GM19324 (cell line): ENCODE measurements around the gene PUM1.
"Not testable (repeated sequence)": the region's sequence is repeated elsewhere in the genome, so short reads cannot be mapped to it uniquely, and the experiment has no call there.

Source experiments
- ATAC-seq: cut with Tn5 transposase; IDR thresholded peaks from one replicate; pipeline ENCODE4 v1.9.1; 2021; ENCODE audit warnings: mild to moderate bottlenecking, moderate library complexity; ENCODE audit not compliant: unreplicated experiment, low FRiP score

PUM1 gene

DNA sequence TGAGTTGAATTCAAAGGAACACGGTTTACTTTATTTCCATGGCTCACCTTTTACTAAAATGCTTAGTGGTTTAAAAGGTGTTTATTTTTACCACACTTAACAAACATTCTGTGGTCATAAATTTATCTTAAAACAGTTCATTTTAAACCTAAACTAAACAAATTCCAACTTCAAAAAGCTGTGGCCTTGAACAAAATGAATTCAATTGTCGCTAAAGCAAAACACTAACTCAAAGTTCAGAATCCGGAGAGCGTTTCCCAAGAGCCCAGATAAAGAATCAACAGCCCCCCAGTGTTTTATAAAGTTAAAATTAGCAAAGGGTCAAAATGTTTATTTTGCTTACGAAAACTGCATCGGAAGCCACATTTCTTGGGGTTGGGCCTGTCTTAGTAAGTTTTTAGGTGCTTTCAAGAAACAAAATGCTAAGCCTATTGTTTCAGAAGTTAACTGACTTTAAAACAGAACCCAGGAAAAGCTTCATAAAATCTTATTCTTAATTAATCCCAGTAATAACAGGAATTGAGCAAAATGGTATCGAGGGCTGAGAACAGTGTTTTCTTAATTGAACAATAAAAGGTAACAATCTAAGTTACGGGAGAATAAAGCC is 1.3 kb downstream of the PUM1 start:
- no peak for ATAC-seq

DNA sequence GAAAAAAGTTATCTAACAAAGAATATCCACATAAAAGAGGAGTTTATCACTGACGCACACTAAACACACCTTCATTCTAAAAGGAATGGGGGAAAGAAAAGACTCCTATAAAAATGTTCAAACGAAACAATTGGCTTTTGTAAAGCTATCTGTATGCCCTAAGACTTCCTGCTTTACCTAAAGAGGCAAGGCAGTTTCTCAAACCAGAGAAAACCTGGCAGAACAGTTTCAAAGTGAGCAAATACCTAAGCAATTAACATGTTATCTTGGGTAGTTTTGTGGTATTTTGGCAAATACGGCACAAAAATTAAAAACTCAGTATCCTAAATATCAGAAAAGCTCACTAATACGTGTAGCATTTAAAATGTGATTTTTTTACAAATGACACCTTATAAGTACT is 1.9 kb downstream of the PUM1 start:
- ATAC-seq: no peak

DNA sequence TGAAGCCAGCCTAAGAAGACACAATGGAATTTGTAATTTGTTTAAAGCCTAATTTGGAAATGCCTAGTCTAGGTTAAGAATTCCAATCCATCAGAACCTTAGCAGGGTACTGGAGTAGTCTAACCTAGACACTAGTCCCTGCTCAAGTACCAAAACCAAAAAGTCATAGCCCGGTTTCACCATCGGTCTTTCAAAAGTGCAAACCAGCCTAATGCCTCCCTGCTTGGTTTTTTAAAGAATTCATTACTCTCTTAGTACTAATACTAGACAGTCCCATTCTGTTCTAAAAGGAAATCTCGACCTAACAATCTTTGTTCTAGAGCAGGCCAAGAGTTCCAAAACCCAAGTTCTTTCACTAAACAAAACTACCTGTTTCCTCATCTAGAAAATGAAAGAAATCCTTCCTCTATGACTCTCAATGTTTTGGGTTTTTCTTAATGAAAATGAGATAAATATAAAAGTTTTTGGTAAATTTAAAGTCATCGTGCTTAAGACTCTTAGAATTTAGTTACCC is 2.6 kb downstream of the PUM1 start:
- no peak for ATAC-seq

DNA sequence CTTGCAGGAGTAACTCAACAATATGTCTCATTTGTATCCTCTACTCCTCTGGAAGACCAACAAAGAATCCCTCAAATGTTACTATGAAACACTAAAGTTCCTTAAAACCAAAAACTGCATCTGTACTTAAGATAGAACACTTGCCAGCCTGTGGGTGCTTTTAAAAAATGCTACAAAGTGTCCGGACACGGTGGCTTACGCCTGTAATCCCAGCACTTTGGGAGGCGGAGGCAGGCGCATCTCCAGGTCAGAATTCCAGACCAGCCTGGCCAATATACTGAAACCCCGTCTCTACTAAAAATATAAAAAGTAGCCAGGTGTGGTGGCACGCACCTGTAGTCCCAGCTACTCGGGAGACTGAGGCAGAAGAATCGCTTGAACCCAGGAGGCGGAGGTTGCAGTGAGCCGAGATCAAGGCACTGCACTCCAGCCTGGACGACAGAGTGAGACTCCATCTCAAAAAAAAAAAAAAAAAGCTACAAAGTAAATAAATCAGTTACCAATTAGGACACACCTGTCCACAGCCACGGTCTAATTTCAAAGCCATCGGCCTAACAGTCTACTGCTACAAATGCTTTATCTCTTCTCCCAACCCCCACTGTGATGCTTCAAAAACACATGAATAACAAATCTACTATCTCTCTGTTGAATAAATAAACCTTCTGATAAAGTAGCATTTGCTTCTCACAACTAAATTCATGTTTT is 3.2 kb downstream of the PUM1 start:
- ATAC-seq: not testable (repeated sequence)

DNA sequence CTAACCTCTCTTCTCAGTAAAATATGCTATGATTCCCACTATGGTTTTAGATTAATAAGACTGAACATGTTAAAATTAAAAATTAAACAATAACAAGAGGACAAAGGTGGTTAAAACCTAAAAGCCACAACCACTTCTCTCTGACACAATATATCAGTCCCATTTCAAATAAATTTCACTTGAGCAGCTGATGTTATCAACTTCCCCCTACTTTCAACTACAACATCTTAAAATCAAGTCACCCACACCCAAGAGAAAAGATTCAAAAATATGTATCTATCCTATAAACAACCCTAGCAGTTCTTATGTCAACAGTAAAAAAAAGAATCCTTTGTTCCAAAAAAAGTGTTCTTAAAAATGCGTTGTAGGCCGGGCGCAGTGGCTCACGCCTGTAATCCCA is 7.5 kb downstream of the PUM1 start:
- ATAC-seq: no peak

DNA sequence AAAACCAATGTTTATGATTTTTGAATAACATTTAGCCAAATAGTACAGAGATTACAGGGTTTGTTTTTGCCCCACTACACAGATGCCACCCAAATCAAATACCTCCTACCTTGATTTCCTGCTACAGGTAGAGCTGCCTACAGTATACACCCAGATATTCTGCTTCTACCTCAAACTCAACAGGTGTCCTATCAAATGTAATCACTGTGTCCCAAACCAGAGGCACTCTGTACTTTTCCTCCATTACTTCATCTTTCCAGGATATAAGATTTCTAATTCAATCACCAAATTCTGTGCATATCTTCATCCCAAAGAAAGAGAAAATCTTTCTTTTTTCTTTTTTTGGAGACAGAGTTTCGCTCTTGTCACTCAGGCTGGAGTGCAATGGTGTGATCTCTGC is 9.6 kb downstream of the PUM1 start:
- no peak for ATAC-seq

DNA sequence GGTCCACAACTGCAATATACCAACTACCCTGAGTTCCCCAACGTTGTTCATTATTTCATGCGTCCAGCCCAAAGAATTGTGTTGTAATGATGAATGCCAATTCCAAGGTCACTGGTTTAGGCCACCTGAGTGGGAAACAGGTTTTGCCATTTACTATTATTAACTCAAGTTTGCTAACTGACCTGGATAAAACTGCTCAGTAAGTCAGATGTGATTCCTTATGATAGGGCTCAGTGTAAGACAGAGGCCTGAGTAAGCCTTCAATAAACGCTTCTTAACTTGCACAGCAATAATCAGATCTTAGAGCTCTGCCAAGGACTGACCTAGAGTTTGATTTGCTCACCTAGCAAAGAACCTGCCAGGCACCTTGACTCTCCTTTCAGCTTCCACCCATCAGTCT is 10.0 kb downstream of the PUM1 start:
- ATAC-seq: no peak

DNA sequence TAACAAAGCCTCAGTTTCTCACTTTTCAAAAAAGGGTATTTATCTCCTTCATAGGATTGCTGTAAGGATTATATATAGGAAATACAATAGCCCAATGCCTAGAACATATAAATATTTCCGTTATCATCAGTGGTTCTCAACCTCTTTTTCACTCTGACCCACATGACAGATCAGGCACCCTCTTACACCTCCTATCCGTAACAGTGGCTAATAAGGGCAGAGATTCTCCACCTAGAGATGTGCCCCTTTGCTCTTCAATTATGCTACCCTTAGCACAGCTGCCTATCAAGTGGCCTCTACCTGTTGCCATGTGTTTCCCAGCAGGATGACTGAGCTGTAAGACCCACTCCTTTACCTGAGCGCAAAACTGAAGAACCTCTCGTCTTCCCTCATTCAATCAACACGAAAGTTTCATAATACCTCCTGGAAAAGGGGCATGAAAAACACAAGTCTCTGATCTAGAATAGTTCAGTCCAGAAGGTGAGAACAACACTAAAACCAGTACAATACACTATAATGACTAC is 10.5 kb downstream of the PUM1 start:
- ATAC-seq: no peak

DNA sequence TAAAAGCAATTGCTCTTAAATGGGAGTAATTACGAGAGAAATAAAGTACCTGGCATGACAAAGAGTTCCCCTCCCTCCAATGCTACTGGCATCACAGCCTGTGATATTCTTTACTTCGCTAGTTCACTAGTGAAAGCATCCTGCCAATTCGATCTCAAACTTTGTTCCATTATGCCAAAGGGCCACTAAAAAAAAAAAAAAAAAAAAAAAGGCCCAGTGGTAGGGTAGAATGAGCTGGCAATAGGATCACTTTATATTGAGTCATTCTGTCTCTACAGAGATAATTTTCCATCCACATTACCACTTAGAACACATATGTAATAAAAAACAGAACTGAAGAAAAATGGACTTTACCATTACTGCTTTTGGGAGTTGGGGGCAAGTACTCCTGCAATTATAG is 11.2 kb downstream of the PUM1 start:
- ATAC-seq: no peak

DNA sequence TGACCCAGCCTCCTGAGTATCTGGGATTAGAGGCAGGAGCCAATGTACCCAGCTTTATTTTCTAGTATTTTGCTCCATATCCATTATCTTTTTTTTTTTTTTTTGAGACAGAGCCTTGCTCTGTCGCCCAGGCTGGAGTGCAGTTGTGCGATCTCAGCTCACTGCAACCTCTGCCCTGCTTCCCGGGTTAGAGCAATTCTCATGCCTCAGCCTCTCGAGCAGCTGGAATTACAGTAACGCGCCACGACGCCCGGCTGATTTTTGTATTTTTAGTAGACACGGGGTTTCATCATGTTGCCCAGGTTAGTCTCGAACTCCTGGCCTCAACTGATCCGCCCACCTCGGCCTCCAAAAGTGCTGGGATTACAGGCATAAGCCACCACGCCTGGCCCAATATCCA is 12.9 kb downstream of the PUM1 start:
- not testable (repeated sequence) for ATAC-seq

DNA sequence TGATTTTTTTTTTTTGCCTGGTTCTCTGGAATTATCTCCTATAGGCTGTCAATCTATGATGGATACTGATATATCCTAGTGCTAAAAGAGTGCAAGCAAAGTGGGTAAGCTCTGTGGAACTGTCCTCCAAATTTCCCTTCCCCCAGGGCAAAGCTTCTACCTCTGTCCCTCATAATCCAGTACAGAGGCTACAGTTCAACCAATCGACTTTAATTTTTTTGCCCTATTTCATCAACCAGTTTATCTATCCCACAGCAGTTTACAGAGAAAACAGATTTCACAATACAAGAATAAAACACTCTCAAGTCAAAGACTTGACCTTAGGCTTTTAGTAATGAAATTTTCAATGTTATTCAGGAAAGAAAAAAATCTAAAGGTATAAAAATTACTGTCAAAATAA is 13.9 kb downstream of the PUM1 start:
- no peak for ATAC-seq

DNA sequence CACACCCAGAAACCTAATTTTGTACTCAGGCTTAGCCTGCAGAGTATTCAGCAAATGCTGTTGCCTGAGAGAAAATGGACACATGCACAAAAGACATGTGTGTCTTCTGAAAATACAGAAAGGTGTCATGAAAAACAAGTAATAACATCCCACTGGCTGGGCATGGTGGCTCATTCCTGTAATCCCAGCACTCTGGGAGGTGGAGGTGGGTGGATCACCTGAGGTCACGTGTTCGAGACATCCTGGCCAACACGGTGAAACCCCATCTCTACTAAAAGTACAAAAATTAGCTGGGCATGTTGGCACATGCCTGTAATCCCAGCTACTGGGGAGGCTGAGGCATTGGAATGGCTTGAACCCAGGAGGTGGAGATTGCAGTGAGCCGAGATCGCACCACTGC is 18.0 kb downstream of the PUM1 start:
- not testable (repeated sequence) for ATAC-seq

DNA sequence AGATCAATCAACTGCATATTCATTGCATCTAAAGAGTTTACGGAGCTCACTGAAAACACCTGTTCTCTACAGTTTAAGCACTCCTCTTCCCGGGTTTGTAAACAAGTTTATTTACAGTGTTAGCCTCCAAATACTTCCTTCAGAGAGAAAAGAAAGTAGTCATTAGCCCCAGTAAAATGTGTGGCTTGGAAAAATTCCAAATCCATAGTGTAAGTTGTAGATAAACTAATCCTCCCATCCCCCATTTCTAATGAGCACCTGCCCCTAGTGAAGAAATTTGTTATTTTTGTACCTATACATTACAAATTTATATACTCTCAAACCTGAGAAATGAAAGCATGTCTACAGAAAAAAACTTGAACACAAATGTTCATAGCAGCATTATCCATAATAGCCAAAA is 21.9 kb downstream of the PUM1 start:
- no peak for ATAC-seq

DNA sequence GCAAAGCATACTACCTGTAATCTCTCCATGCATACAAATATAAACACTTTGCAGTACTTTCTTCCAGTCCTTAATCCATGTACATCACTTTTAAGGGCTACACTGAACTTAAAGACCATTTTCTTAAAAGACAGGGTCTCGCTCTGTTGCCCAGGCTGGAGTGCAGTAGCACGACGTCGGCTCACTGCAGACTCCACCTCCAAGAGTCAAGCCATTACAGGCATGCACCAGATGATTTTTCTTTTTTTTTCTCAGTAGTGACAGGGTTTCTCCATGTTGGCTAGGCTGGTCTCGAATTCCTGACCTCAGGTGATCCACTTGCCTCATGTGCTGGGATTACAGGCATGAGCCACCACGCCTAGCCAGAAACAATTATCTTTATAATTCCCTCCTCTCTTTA is 22.9 kb downstream of the PUM1 start:
- no peak for ATAC-seq

DNA sequence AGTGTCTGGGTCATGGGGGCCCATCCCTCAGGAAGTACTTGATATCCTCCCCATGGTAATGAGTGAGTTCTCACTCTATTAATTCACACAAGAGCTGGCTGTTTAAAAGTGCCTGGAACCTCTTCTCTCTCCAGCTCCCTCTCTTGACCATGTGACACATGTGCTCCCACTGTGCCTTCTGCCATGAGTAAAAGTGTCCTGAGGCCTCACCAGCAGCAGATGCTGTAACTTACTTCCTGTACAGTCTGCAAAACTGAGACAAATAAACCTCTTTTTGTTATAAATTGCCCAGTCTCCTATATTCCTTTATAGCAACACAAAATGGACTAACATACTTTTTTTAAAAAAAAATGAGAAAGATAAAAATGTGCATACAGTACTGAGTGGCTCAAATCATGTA is 24.0 kb downstream of the PUM1 start:
- ATAC-seq: no peak

DNA sequence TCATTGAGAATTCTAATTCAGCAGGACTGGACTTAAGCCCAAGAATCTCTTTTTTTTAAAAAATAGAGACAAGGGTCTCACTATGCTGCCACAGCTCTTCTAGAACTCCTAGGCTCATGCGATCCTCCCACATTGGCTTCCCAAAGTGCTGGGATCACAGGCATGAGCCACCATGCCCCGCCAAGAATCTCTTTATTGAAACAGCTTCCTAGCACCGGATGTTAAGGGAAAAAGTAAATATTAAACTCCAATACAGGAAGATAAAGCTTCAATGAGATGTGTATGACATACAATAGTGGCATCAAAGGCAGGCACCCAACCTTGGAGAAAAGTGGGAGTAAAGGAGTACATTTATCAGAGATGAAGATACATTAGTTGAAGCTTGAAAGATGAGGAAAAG is 25.5 kb downstream of the PUM1 start:
- no peak for ATAC-seq

DNA sequence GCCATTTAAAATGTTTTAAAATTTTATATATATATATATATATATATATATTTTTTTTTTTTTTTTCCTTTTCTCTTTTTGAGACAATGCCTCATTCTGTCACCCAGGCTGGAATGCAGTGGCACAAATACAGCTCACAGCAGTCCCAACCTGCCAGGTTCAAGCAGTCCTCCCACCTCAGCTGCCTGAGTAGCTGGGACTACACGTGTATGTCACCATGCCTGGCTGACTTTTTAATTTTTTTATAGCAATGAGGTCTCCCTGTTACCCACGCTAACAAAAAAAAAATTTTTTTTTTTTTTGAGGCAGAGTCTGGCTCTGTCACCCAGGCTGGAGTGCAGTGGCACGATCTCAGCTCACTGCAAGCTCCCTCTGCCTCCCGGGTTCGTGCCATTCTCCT is 26.6 kb downstream of the PUM1 start:
- ATAC-seq: not testable (repeated sequence)

DNA sequence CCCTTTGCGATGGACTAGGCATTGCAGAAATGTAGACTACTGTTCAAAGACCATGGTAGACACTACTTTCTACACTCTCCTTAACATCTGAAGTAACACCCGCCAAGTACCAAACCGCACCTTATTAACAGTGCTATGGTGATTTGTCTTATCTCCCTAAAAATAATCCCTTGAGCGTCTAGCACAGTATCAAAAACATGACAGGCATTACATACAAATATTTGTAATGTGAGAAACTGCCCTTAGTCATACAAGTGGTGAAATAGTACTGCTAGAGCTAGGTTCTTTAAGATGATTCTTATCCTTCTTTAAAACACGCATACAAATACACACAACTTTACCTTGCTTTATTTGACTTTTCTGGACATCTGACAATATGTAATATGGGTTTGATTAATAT is 27.2 kb downstream of the PUM1 start:
- no peak for ATAC-seq

DNA sequence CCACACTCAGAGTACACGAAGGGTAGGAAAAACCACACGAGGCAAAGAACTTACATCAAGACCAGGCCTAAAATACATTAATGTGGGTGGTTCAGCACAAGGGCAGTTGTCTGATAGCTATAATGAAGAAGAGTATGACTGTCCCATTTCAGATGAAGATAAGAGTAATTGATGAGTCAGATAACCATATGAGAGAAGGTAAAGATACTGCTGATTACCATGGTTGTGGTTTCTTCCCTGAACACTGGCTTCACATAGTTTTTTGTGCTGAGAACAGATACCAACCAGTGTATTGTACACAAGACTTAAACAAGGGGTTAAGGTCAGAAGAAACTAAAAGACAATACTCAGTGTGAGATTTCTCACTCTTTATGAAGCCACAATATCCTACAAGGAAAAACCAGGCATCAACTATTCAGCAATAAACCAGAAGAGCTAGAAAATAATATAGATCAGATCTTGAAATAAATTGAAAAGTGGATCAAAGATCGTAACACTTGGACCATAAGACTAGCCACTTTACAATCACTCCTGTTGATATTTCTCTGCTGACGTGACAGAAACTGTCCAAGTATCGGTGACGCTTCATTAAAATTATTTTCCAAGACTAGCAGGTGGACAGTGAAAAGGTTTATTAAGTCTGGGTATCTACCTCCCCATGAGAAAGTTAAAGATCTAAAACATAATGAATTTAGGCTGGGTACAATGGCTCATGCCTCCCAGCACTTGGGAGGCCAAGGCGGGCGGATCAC is 28.6 kb downstream of the PUM1 start:
- no peak for ATAC-seq

DNA sequence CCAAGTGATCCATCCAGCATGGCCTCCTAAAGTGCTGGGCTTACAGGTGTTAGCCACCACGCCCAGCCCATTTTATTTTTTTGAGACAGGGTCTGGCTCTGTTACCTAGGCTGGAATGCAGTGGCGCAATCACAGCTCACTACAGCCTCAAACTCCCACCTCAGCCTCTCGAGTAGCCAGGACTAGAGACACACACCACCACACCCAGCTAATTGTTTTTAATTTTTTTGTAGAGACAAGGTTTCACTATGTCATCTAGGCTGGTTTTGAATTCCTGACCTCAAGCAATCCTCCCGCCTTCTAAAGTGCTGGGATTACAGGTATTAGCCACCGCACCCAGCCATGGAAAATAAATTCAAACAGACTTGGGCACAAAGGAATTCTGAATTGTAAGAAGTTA is 31.9 kb downstream of the PUM1 start:
- no peak for ATAC-seq

DNA sequence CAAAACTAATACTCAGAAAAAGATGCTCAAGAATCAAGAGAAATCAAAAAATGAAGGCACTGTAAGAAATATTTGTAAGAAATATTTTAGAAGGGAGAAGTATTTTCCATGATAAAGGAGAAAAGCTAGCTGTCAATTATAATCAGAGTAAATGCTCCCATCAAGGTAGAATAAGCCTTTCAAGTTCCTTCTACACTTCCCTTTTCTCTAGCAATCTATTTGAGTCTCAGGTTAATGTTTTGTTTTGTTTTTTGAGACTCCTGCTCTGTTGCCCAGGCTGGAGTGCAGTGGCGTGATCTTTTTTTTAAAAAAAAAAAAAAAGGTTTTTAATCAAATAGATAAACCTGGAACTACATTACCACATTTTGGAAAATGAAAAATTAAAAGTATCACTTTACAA is 33.3 kb downstream of the PUM1 start:
- ATAC-seq: no peak
